NCI-H146 (cell line): Measurements from ENCODE around the gene B3GAT2.

ENCODE experiments used
- DNase-seq: peaks from one replicate; lab custom pipeline; 2025; lab: John Stamatoyannopoulos, UW

The B3GAT2 gene

DNA sequence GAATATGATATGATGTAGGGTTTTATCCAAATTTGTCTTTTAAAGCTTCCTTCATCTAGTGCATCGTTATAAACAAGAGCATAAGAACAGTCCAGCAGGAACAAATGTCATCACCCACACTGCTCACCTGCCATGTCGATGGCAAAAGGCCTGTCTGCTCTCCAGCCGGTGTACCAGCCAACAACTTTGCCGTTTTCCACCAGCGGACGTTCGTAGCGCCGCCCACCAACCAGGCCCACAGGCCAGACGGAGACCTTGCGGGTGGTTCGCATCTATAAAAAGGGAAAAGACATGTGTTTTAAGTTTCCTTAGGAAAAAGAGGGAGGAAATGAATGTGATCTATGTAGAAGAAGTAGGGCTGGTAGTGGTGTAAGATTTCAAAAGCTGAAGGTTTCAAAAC is 62.9 kb downstream of the B3GAT2 start:
- no peak for DNase-seq

DNA sequence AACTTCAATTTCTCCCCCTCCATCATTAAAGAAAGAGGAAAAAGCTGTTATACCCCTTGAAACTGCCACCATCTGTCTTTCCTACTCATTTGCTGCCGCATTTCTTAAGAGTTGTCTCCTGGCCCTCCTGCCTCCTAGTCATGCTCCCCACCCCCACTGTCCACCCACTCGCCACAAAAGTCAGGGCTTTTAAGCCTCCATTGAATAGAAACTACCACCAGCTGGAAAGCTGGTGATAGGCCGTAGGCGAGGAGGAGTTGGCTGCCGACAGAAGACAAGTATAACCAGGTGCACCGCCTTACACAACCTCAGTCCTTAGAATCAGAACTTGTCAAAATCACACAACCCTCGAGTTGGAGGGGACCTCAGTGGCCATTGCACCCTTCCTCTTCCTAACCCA is 67.6 kb downstream of the B3GAT2 start:
- no peak for DNase-seq

DNA sequence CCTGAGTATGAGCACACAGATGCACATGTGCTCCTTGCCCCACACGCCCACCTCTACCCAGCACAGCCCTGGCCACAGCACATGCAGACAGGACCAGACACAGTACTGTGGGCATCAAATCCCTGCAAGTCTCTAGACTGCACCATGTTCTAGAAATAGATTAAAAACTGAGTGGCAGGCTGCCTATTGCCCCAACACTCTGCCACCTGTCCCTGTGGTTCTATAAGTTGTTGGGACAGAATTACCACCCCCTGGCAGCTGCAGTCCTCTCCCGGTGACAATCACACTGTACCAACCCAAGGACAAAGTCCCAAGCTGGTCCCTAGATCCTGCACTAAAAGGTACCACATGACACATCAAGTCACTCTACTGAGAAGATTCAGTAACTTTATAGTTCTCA is 70.2 kb downstream of the B3GAT2 start:
- no peak for DNase-seq

DNA sequence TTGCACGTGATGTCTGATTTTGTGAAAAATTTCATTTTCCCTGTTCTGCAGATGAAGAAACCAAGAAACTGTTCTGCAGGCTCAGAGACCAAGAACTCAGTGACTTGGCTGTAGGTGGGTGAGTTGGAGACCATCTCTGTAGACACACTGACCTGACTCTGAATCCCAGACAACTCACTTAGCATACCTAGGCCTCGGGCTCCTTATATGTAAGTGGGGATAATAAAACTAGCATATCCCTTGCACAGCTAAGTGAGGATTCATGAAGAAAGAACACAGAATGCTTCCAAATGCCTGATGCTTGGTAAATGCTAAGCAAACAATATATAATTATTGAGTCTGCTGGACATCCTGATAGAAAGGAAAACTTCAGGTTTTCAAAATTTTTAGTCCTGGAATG is 70.8 kb downstream of the B3GAT2 start:
- no peak for DNase-seq

DNA sequence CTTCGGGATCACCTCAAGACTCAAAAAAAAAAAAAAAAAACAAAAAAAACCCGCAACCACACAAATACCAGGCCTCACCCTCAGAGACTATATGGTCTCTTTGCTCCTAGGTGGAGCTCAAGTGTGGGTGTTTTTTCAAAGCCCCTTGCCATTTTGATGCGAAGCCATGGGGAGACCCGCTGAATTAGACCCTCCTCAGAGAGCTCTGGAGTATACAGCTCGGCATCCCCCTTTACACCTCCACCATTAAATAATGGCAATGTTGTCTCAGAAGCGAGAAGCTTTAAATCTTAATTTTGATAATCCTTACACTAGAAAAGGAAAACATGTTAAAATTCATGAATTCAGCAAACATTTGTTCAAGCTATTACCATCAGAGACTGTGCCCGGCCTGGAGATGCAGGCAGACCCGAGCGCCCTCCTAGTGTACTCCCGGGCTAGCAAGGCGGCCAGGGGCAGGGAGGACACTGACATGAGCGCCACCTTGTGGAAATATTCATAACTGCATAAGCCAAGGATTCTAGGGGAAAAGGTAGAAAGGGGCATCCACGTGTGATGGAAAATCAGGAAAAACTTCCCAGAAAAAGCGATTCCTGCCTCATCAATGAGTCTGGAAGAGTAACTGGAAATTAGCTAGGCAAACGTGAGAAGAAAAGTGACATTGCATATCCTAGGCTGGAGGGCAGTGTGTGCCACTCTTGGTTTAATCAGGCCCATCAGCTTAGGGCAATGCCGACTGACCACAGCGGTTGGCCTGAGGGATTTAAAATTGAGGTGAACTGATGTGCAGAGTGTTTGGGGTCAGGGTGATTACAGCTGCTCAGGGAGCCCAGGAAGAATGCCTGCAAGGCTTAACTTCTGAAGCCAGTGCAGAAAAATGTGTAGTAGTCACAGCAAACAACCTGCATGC is 72.5 kb downstream of the B3GAT2 start:
- peak; percentile 70 for DNase-seq

DNA sequence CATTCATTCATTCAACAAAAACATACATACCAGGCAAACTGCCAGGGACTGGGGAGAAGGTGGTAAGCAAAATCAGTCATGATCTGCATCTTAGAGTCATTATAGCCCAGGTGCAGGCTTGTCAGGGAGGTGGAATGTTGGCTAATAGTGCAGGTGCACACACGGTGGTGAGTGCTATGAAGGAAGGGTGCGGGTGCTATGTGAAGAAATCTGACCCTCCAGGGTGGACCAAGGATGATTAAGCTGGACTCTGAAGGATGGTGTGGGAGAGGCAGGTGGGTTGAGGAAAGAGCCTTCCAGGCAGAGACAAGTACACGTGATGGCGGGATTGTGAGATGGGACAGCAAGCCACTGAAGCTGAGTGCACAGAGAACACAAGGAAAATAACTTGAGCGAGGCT is 77.4 kb downstream of the B3GAT2 start:
- no peak for DNase-seq

DNA sequence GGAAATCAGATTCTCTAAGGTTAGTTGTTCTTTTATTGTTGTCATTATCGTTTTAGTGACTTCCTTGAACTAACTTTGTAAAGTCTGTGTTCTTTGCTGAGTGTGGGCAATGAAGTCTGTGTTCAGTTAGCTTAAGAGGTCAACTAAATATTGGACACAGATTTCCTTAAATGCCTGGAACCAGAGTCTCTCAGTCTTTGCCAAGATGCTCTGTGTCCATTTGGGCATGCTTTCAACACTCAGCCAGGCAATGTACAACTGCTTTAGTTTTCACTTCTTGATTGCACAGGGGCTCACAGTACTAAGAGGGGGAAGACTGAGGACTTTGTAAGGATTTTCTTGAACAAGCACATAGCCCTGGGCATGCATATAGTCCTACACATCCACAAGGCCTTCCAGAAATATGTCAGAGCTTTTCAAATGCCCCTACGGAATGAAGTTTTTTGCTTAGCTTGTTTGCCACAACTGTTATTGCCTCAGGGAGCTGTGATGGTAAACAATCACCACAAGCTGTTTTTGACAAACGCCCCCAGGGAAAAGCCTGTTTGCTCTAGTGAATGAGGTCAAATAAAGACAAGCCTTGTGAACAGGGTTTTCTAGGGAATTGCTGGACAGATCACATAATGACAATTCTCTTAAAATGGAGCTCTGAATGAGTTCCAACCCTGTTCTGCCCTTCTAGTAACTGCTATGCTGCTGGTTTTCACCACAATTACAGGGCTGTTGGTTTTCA is 82.5 kb downstream of the B3GAT2 start:
- DNase-seq: peak; percentile 66

DNA sequence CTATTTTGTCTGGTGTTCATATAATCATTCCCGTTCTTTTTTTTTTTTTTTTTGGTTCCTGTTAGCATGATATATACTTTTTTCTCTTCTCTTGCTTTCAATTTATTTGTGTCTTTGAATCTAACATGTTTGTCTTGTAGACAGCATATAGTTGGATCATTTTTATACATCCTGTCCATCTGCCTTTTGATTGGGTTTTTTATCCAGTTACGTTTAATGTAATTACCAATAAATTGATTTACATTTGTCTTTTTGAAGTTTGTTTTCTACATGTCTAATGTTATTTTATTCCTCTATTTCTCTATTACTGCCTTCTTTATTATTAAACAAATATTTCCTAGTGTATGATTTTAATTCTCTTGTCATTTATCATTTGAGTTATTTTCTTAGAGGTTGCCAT is 84.4 kb downstream of the B3GAT2 start:
- DNase-seq: no peak

DNA sequence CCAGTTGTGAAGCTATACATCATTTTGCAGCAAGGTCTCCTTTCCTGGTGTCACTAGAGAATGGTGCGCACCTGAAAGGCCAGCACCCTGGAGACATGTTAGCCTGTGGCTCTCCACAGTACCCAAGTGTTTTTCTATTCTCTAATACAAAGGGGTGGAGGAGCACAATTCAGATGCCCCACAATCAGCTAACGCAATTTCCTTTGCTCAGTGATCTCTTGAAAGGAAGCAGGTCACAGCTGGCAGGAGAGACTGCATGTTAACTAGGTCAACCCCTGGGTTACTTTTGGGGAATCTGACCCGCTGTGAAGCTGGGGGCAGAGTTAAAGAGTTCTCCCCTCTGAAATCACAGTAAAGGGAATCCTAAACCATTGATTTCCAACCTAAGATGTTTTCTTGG is 92.5 kb downstream of the B3GAT2 start:
- no peak for DNase-seq

DNA sequence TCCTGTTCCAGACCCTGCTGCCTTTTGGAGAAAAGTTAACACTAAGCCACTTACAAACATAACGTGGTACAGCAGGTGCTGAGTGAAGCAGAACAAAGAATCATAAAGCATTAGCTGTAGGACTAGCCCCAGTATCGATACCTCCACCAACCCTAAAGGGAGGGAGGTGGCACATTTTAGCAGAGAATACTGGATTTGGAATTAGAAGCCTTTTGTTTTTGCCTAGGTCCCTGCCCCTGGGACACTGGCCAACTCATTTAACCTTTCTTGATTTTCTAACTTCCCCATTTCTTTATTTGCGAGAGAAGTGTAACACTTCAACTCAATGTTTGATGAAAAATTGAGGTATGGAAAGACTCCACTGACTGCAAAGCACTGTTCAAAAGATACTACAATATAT is 93.5 kb downstream of the B3GAT2 start:
- no peak for DNase-seq

DNA sequence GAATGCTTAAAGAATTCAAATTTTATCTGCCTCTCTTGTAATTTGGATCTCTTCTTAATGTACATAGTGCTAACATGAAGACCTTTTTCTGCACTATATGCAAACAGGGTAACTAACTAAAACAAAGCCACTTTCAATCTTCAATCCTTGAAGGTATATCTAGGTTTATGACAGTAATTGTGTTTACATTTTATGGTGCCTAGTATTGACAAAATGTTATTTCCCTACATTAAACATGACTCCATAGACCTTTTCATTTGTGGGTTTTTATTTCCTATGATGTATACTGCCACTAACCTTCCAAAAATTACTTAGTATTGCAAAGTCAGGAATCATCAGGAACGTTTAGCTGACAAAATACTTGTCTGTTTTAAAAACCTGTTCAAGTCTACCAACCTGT is 95.9 kb downstream of the B3GAT2 start:
- no peak for DNase-seq

DNA sequence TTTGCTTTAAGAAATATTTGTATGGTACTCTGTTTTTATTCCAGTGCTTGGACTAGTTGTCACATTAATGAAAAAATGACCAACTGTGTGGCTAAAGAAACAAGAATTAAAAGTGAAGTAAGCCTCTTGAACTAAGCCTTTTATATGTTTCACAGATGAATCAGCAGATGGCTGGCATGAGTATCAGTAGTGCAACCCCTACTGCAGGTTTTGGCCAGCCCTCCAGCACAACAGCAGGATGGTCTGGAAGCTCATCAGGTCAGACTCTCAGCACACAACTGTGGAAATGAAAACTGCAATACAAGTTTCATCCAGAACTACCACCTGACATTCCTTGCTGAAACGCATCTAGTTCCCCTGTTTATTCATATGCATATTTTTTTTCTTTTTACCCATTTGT is 96.8 kb downstream of the B3GAT2 start:
- no peak for DNase-seq

DNA sequence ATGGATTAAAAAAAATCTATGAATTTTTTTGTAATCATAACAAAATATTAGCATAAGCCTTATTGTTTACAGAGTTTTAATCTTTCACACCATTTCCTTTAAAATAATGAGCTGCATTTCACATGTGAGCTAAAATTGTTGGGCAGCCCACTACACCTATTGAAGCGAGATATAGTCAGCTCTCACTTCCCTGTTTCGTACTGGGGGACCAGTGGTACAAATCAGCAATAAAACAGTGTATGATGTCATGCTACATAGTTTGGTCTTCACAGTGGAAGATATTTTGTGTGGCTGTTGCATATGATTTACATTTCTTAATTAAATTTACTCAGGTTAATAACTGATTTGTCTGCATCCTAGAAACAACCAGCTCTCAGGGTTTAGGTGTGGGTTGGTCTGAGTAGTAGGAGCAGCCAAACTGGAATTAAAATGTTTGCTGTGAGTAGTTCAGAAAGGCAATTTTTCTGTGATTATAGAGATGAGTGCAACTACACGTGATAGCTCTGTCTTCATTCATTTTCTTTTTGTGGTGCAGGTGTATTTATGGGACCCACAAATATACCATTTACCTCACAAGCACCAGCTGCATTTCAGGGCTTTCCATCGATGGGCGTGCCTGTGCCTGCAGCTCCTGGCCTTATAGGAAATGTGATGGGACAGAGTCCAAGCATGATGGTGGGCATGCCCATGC is 99.3 kb downstream of the B3GAT2 start:
- no peak for DNase-seq

DNA sequence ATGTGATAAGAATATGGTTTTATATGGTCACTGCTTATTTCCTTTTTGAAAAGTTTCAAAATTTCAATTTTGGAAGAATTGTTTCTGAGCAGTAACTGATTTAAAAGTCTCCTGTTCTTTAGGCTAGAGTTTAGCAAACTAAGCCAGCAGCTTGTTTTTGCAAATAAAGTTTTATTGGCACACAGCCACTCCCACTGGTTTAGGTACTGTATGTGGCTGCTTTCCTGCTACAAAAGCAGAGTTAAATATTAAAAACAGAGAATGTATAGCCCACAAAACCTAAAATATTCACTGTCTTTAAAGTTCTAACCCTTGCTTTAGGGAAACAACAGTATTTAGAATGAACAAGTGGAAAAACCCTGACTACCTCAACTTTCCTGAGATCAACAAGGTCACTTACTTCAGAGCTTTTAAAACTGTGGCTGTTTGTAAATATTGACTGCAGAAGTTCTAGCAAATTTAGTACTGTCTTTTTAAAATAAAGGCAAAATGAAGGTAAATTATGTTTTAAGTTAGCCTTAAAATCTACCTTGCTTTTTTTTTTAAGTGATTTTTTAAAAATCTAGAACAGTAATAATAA is 104.1 kb downstream of the B3GAT2 start:
- DNase-seq: no peak

DNA sequence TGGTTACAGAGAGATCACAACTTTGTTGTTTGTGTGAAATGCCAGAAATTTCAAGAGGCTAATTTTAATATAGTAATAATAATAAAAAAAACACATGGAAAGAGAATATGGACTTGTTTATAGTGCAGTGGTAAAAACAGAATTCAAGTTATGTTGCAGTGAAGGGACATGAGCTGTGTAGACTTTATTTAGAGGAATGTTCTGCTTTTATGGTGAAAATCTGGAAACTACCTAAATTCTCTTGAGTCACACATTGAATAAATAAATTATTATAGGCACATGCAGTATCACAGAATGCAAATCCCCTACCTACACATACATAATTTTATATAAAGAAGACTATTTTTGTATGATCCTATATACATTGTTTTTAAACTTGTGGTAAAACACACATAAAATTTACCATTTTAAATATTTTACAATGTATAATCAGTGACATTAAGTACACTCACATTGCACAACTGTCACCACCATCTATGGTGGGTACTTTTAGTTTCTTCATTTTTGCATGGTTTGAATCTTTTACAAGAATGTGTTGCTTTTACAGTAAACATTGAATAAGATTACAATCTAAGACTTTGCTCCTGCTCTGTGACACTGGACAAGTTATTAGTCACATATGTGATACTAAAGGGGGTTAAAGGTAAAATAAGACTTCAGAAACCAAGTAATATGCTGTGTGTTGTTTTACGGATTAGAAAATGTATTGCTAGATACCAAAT is 107.4 kb downstream of the B3GAT2 start:
- no peak for DNase-seq

DNA sequence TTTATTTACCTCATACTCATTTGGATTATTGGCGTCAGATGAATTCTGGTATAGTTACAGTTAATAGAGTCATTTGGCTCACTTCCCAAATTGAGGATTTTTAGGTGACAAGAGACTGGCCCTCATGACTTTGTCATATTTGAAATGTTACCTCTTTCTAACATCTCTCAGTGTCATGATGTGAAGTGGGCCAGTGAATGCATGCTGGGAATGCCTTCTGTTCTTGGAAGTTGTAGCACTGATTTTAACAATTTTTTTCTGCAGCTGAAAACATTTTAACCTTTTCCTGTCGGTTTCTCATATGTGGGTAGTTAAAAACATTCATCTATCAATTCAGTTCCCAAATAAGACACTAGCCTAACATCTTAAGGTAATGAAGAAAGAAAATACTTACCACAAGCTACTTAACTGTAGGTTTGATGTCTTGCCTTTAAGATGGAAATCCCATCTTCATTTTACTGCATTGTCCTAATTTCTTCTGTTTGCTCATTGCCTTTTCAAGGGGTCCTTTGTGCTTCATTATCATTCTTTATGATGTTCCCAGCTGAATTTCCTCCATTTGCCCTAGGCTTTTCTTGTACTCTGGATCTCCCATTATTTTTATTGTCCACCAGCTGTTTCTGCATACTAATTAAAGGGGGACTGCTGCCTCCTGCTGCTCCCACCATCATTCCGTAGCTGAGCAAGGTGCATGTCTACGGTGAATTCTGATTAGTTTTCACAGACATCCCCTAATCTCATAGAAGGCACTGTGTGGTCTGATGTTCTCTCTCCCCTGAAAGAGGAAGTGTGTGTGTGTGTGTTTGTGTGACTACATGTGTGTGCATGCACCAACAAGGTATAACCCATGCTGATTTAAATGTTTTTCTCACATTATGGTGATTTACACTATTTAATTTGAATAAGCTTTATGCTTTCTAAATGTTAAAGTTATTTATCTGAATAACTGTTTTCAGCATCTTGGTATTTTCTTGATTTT is 109.5 kb downstream of the B3GAT2 start:
- DNase-seq: peak; percentile 69

DNA sequence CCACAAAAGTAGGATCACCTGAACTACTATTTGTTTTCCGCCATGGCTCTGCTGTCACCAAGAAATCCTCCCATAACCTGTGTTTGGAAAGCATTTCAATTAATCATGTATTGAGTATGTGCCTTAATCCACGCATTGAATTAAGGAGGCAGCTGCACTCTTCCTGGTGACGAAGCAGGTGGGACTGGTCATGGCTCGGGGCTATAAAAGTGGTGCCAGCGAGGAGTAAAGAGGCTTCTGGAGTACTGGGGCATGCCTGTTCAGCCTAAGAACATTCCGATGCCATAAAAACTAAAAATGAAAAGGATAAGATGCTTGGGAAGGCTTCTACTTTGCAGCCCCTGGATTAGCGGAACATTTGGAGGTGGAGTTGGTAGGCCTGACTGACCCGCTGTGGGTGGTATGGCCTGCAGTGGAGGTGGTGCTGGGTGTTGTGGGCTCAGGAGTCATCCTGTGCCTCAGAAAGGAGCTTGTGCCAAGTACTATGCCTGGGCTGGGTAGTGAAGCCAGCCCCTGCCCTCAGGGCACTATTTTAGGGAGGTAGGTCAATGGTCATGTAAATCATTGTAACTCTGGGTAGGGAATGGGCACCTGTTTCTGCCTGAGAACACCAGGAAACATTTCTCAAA is 110.5 kb downstream of the B3GAT2 start:
- peak; percentile 84 for DNase-seq

DNA sequence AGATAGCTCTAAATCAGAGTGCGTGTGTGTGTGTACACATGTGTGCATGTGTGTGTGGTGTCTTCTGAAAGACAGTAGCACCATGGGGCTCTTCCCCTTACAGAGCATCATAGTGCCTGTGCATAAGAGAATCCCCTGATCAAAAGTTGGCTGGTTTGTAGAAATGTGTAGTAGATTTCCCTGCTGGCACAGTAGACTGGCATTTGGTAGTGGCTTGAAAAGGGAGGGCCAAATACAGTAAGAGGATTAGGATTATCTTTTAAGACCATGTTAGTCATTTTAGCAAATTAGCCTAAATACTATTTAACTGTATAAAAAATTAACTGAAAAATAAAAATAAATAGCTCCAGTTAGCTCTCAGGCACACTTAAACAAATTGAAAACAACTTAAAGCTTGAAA is 112.6 kb downstream of the B3GAT2 start:
- no peak for DNase-seq

DNA sequence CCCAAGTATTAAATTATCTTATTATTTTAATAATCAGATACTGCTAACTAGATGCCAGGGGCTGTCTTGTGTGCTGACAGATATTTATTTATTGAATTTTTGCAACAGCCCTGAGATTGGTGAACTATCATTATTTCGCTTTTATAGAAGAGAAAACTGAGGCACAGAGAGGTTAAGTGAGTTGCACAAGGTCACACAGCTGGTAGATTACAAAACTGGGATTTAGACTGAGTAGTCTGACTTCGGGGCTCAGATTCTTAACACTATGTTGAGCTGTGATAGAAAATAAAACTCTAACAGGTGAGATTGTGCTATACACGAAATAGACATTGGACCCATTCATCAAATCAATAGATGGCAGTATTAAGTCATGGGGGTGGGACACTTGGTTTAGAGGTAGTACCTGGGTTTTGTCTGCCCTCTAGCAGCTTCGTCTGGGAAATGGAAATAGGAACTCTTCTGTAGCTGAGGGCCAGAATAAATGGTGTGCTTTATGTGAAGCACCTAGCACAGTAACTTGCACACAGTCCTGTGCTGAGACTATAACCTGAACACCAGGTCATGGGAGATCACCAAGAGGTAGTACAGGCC is 113.4 kb downstream of the B3GAT2 start:
- no peak for DNase-seq

DNA sequence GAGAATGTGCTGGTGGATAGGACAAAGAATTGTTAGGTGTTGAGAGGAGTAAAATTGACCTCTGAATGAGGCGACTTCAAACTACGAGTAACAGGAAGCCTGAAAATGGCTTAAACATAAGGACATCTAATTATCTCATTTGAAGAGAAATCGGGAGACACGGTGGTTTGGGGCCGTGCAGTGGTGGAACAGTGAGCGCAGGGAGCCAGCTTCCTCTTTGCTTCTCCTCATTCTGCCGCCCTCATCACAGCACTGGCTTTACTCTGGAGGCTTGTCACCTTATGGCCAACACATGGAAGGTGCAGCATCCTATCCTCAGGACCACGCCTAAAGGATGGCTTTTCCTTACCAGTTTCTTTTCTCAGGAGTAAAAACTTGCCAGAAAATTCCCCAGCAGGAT is 114.3 kb downstream of the B3GAT2 start:
- DNase-seq: no peak
